Tibial nerve (tissue), 4 donors: ENCODE measurements around the gene PLK5. TPM values are rescaled to one million over a fixed set of nuclear protein-coding genes. Genes with fewer than 3 reads are reported as not detected.

ENCODE experiments used
- DNase-seq, 2 donors: peaks; one replicate each; pipeline ENCODE4 v3.0.0-alpha.2; 2019; ENCODE audit warnings: low spot score in 2 of 2
- H3K27ac ChIP-seq, 4 donors: fragments of 200-600 bp; sonication (generic) in 3 of 4; one replicate each; pipeline ENCODE4 v1.5.1; 2017 to 2019; ENCODE audit warnings: mild to moderate bottlenecking in 1 of 4
- H3K27me3 ChIP-seq, 2 donors: fragments of 200-600 bp; sonication (generic) in 1 of 2; one replicate each; pipeline versions ENCODE4 v1.5.1 to v1.6.0; 2017 to 2019
- H3K36me3 ChIP-seq, 3 donors: fragments of 200-600 bp; sonication (generic); one replicate each; pipeline ENCODE4 v1.5.1; 2018 to 2019
- H3K4me1 ChIP-seq, 4 donors: fragments of 200-600 bp; sonication (generic) in 3 of 4; one replicate each; pipeline ENCODE4 v1.5.1; 2017 to 2019
- H3K4me3 ChIP-seq, 4 donors: fragments of 200-600 bp; sonication (generic) in 3 of 4; one replicate each; pipeline ENCODE4 v1.5.1; 2017 to 2019; ENCODE audit warnings: mild to moderate bottlenecking in 1 of 4, moderate library complexity in 1 of 4
- H3K9me3 ChIP-seq, 4 donors: fragments of 200-600 bp; sonication (generic) in 3 of 4; one replicate each; pipeline ENCODE4 v1.5.1; 2017 to 2019
- CTCF ChIP-seq, 5 experiments: fragments of 200-600 bp in 3 of 5; fragments of 450-650 bp in 2 of 5; sonication (generic) in 3 of 5; IDR thresholded peaks; one replicate each; pipeline ENCODE4 v1.5.1; 2016 to 2019; ENCODE audit warnings: antibody characterized with exemption in 5 of 5, mild to moderate bottlenecking in 3 of 5, moderate library complexity in 2 of 5
- EP300 ChIP-seq, 2 donors: sonication (generic); formaldehyde crosslinking; IDR thresholded peaks; one replicate each; pipeline ENCODE4 v1.6.1; 2017; ENCODE audit warnings: antibody characterized with exemption in 2 of 2, mild to moderate bottlenecking in 1 of 2
- POLR2A ChIP-seq, 2 donors: fragments of 450-650 bp; IDR thresholded peaks; one replicate each; pipeline ENCODE4 v1.6.1; 2017; ENCODE audit warnings: antibody characterized with exemption in 2 of 2, mild to moderate bottlenecking in 2 of 2, moderate library complexity in 2 of 2
- WGBS, 2 donors: methylation state at CpG; one replicate each; pipeline ENCODE4 v1.1.5; 2018; 5-methylcytosine and 5-hydroxymethylcytosine counted together
- total RNA-seq, 4 donors: library from RNA; depleted of rRNA; stranded (reverse); fragments of >200 nt; gene quantifications; one replicate each; pipeline ENCODE4 v1.1.0, GENCODE V29; 2016

The PLK5 gene
- total RNA-seq, 4 donors from 2014 or later: 0.21 to 6.3 (median 1.1) TPM

- H3K27ac ChIP-seq: no peak overlapping the region
- DNase-seq: no peak
- 86 to 87% methylated on average over 26 of the region's 26 CpGs for WGBS, 2 donors
- H3K36me3 ChIP-seq: peaks cover 0 to 13% (median 0%) of the 10 kb centered on the region in 3 donors
- H3K4me1 ChIP-seq: peaks cover 0 to 30% (median 17%) of the 10 kb centered on the region in 4 donors
- no peak overlapping the region for H3K4me3 ChIP-seq
- TF ChIP-seq EP300 (IDR thresholded peaks at IDR 0.05) (no peak), POLR2A (IDR thresholded peaks at IDR 0.05) (no peak), CTCF (IDR thresholded peaks at IDR 0.05) (no peak)
- H3K27me3 ChIP-seq: no peaks in the 10 kb centered on the region
- H3K9me3 ChIP-seq: no peaks in the 10 kb centered on the region
Observed at GRCh38 chr19:1481224-1481892, 42.5 kb upstream of the PLK5 start.

DNA sequence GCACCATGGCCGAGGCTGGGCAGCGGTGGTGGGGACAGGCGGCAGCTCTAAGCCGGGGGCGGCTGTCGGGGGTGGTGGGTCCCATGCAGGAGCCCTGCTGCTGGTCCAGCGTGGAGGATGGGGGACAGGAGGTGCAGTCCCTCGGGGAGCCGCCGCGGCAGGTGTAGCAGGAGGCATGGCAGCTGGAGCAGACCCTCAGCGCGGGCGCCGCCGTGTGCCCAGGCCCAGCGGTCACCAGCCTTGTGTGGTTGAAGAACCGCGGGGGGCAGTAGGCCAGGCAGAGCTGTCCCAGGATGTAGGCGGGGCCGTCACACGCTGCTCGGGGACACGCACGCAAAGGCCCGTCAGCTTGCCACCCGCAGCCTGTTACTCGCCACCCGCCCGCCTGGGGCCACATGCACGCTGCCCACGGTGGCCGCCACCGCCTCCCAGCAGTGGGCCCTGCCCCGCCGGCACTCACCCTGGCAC is 42.0 kb upstream of the PLK5 start:
- H3K27me3 ChIP-seq: no peaks in the 10 kb centered on the region
- no peak for DNase-seq
- peaks cover 0 to 27% (median 17%) of the 10 kb centered on the region in 4 donors for H3K4me1 ChIP-seq
- no peaks in the 10 kb centered on the region for H3K9me3 ChIP-seq
- no peak overlapping the region for H3K4me3 ChIP-seq
- 90% methylated on average over 26 to 31 of the region's 36 CpGs for WGBS, 2 donors
- peaks cover 0 to 8% (median 0%) of the 10 kb centered on the region in 3 donors for H3K36me3 ChIP-seq
- TF ChIP-seq CTCF (IDR thresholded peaks at IDR 0.05) (no peak), POLR2A (IDR thresholded peaks at IDR 0.05) (no peak), EP300 (IDR thresholded peaks at IDR 0.05) (no peak)
- no peak overlapping the region for H3K27ac ChIP-seq

DNA sequence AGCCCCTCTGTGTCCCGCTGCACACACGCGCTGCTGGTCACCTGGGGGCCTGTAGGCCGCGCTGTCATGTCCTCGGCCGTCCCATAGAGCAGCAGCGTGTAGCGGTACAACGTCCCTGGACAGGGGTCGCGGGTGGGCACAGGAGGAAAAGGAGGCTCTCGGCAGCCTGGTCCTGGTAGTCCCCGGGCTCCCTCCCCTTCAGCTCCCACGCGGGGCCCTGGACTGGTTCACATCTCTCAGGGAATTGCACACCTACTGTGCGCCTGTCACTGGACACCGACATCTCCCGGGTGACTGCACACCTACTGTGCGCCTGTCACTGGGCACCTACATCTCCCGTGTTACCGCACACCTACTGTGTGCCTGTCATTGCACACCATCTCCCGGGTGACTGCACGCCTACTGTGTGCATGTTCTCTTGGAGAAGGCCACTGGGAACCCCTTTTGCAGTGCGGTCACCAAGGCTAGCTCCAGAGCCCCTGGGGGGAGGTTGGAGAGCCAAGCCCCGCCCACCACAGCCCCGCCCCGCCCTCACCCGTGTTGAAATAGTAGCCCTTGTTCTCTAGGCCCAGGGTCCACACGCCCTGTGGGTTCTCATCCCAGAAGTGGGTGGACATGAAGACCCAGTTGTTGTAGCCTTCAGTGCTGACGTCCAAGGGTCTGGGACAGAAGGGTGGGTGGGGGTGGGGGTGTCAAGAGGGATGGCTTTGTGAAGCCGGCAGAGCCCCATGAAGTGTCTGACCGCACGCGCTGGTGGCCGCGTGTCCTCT is 41.3 kb upstream of the PLK5 start:
- no peak for DNase-seq
- TF ChIP-seq EP300 (IDR thresholded peaks at IDR 0.05): no peak
- no peak for TF ChIP-seq CTCF (IDR thresholded peaks at IDR 0.05)
- TF ChIP-seq POLR2A (IDR thresholded peaks at IDR 0.05): no peak
- WGBS, 2 donors: 80 to 92% methylated on average over 24 to 30 of the region's 37 CpGs

GRCh38 chr19:1483131-1483978 is 40.5 kb upstream of the PLK5 start:
- H3K27me3 ChIP-seq: no peaks in the 10 kb centered on the region
- WGBS, 2 donors: 89 to 91% methylated on average over 37 to 41 of the region's 77 CpGs
- H3K9me3 ChIP-seq: no peaks in the 10 kb centered on the region
- H3K4me1 ChIP-seq: peaks cover 0 to 12% (median 5%) of the 10 kb centered on the region in 4 donors
- no peaks in the 10 kb centered on the region for H3K36me3 ChIP-seq
- no peak overlapping the region for H3K27ac ChIP-seq
- no peak overlapping the region for H3K4me3 ChIP-seq
- TF ChIP-seq POLR2A (IDR thresholded peaks at IDR 0.05): no peak
- TF ChIP-seq CTCF (IDR thresholded peaks at IDR 0.05): no peak
- TF ChIP-seq EP300 (IDR thresholded peaks at IDR 0.05): no peak
- no peak for DNase-seq

More for the DNA sequence above, 41.3 kb upstream of the PLK5 start:
- peaks cover 0 to 20% (median 13%) of the 10 kb centered on the region in 4 donors for H3K4me1 ChIP-seq
- no peak overlapping the region for H3K4me3 ChIP-seq
- no peaks in the 10 kb centered on the region for H3K9me3 ChIP-seq
- H3K27me3 ChIP-seq: no peaks in the 10 kb centered on the region
- peaks cover 0 to 2% (median 0%) of the 10 kb centered on the region in 3 donors for H3K36me3 ChIP-seq
- H3K27ac ChIP-seq: no peak overlapping the region
